Ammon's horn (tissue), 1 donor: ENCODE data around the gene PACC1.

Source experiments
- DNase-seq: peaks from one replicate; pipeline ENCODE4 v3.0.0-alpha.2; 2016; ENCODE audit warnings: low spot score

PACC1 gene

GRCh38 chr1:212414328-212415106 is at the start of gene PACC1:
Gene PACC1 (minus strand): TSS chr1:212414886. CDS start chr1:212414757, 129 bp downstream.
- DNase-seq, result peak; percentile 94

DNA sequence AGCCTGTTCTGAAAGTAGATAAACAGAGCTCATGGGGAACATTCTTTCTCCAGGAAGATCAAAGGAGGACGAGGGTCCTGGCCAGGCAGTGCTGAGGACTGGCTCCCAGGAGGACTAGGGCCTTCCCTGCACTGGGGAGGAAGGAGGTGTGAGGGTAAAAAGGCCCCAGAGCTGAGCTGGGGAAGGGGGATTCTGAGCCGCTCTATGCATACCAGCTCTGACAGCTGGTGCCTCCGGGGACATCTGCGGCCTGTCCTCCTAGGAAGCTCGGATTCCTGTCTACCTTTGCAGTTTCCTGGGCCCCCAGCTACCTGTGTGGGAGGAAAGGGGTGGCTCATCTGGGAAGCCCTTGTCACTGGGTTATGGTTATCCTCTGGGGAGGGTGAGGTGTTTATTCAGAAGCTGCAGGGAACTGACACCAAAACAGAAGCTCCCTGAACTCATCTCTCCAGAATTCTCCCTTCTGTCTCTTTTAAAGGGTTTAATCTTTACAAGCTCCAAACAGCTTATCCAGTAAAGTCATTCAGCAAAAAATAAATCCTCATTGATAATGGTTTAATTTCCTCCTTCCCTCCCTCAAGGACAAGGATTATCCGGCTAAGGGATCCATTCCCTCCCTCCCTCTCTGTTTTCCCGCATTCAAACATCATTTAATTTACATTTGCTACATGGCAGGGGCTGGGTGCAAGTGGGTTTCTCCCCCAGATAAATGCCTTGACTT is 49.0 kb upstream of the PACC1 start:
- DNase-seq, result no peak

GRCh38 chr1:212461916-212462660 is 47.4 kb upstream of the PACC1 start:
- DNase-seq, result peak; percentile 71

DNA sequence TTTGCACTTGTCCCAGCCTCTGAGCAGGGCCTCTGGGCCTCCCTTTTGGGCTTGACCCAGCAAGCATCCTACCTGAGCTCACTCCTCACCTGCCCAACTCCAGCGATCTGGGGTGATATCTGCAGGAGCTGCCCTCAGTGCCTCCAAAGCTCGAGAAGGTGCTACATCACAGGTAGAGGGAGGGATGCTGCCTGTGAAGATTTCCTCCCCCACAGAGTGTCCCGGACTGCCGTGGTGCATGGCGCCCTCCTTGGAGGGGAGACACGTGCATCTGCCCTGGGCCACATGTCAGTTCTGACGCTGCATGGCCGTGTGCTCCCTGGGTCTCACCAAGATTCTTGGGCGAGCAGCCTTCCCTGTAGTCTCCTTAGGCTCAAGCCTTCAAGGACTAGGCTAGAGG is 45.7 kb upstream of the PACC1 start:
- DNase-seq, result no peak

- DNase-seq, result peak; percentile 89
Measured at GRCh38 chr1:212459656-212460055, 45.0 kb upstream of the PACC1 start.

GRCh38 chr1:212458817-212459216 is 44.1 kb upstream of the PACC1 start:
- no peak for DNase-seq

DNA sequence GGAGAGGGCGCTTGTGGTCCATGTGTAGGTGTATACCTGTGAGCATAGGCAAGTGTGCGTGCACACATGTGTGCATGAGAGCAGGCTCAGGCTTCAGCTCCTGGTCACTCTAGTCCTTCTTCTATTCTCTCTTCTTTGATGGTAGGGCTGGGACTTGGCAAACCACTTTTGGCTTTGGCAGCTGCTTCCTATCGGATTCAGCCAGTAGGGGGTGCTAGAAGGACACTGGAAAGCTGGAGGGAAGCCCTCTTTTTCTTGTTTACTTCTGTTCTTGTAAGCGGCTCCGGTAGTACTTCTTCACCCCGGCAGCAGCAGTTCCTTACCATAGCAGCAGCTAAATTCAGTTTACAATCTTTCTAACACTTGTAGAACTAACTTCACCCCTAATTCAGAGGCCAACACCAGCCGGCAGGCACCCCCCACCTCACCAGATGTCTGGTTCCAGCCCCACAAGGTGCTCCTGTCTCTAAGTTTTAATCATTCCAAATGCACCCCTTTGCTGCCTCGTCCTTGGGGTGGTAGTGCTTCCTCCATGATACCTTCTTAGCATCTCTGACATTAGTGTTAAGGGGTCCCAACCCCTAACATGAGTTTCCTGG is 43.2 kb upstream of the PACC1 start:
- no peak for DNase-seq

GRCh38 chr1:212455803-212456528 is 41.3 kb upstream of the PACC1 start:
- DNase-seq, result peak; percentile 93

DNA sequence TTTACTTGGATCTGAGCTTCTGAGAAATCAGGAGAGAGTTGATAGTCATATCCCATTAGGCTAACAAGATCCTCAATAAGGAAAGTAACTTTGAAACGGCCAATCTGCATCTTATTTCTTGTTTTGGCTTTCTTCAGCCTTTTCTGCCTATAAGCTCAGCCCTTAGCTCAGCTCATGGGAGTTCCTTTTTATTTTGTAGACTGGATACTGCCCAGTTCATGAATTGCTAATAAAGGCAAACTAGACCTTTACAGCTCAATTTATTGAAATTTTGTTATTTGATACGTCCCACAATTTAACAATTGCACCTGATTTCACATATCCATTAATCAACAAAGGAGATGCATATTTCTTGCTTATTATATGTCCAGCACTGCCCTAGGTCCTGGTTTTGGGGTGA is 40.7 kb upstream of the PACC1 start:
- DNase-seq, result no peak

DNA sequence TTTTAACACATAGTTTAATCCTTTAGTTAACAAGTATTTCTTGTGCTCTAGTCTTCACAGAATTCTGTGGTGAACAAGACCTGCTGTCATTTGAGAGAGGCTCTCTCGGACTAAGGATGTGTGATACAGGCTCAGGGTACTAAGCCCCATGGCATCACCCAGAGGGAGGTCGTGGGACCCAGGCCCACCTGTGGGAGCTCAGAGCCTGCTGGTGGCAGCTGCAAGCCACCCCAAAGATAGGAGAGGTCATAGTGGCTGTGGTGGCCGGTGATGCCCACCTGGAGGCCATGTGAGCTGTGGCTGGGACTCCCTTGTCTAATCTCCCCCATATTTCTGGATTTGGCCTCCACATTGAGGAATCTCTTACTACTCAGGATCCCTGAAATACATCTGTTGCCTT is 40.1 kb upstream of the PACC1 start:
- DNase-seq, result no peak

DNA sequence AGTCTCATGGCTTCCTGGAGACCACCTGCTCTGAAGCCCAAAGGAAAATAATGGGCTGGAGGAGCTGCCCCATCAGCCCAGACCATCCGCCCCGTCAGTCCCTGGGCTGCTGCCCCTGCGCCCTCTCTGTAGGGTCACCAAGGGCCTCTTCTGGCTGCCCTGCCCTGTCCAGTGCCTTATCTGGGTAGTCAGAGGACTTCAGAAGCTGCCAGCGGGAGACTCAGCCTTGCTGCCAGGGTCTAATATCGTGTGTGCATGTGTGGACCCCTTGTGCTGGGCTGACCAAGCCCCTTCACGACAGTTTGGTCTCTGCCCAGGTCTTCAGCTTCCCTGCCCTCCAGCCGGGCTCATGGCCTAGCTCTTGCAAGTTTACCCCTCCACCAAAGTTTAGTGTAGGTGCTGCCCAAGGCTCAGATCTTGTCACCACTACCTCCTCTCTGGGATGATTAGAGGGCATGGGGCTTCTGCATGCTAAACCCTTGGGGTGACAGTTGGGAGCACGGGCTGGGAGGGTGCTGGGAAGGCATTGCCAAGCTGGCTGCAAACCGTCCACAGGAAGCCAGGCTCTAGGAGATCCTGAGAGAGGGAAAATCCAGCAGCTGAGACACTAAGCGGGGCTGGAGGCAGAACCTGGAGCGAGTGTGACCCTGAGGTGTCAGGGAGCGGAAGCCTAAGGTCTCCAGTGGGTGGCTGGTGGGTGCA is 38.6 kb upstream of the PACC1 start:
- no peak for DNase-seq

DNA sequence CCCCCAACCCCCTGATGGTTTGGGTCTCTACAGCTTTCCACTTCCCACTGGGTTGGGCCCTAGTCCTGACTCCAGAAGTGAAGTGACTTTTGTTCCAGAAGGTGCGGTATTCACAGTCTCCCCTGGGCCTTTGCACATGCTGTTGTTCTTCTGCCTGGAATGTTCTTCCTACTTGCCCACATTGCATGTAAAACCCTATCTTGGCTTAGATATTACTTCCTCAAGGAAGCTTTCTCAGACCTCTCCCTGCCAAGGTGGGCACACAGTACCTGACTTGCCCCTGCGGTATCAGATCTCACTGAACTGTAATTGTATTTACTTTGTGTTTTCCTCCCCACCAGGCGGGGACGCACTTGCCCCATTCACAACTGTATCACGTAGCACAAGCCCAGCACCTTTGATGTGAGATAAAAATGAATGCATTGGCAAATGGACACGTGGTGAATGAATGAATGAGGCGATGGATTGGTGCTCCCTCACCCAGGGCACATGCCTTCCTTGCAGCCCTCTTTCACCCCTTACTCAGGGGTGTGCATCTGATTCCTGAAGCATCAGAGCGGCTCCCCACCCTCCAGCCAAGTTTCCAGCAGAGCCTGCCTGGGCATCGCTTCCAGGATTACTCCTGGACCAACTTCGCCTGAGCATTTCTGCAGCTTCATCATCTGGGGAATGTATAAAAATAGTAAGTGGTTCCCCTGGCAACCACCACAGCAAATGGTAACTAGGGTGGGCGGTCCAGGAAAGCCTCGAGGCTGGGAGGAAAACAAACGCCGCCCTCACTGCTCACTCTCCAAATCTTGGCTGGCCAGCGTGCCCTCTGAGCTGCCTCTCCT is 37.9 kb upstream of the PACC1 start:
- peak; percentile 69 for DNase-seq

- DNase-seq, result no peak
Measured at GRCh38 chr1:212451416-212452322, 37.0 kb upstream of the PACC1 start.

- no peak for DNase-seq
Measured at GRCh38 chr1:212450331-212450881, 35.7 kb upstream of the PACC1 start.

DNA sequence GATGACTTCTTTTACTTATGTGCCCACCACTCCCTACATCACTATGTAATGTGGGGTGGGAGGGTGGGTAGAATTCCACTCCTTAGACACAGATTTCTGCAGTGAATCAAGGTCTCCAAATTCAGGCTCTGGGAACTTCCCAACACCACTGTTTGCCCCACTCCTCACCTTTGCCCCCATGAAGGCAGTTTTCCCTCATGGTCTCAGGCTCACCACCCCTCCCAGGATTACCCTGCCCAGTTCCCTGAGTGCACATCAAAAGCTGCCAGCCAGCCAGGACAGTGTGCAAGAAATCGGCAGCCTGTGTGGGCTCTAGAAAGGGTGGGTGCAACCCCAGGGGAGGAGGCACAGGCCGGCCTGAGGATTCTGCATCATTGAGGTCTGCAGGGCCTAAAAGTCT is 32.8 kb upstream of the PACC1 start:
- no peak for DNase-seq

- DNase-seq, result no peak
Measured at GRCh38 chr1:212446333-212446732, 31.6 kb upstream of the PACC1 start.

- no peak for DNase-seq
Measured at GRCh38 chr1:212442408-212442807, 27.7 kb upstream of the PACC1 start.

DNA sequence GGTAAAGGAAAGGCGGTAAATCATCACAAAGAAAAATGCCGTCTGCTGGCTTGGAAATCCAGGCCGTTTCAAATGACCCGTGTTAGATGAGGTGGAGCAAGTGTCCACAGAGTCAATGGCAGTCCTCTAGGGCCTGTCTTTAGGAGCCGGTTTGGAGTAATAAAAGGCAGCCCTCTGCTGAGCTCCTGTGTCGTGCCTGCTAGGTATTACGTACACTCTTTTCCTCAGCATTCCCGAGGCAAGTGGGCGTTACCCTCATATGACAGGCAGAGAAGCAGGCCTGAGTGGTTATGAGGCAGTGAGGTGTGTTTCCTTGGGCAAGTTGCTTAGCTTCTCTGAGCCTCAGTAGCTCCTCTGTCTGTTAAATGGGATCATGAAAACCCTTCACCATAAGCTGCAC is 25.7 kb upstream of the PACC1 start:
- DNase-seq, result no peak

DNA sequence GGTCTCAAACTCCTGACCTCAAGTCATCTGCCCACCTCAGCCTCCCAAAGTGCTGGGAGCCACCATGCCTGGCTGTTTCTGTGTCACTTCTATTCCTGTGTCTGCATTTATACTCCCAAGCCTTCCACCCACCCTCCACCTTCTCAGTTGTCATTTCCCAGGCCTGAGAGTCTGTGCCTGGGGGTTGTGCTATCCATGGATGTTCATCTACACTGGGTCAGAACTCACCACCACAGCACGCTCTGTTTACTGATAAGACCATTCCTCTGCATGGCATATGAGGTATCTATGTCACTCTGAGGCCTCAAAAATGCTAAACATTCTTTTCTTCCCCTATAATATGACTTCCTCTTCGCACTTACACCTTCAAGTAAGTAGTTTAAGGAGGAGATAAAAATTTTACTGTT is 24.1 kb upstream of the PACC1 start:
- DNase-seq, result no peak
